Measurements from ENCODE around the gene ZSCAN1.

Gene ZSCAN1

DNA sequence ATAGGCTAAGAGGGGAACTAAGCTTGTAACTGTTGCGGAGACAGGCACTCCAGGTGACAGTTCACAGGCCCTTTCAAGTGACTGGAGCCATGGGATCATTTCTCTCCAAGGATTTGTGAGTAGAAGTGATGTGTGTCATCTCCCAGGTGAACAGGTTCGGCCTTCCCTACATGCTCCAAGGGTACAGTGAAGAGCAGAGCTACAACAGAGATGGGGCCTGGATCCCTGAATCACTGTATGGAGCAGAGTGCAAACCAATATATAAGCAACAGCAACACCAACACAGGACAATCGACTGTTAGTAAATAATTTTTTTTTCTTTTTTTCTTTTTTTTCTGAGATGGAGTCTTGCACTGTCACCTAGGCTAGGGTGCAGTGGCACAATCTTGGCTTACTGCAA, 49.2 kb downstream of the ZSCAN1 start:
- H3K9me3 ChIP-seq, result peaks cover 11 to 98% (median 88%) of the 10 kb centered on the region in 3 donors
- intact Hi-C loops (cut with DNase I; ENCODE audit: low total_unique reads), result no loop called here
- TF ChIP-seq, protein P1, sequence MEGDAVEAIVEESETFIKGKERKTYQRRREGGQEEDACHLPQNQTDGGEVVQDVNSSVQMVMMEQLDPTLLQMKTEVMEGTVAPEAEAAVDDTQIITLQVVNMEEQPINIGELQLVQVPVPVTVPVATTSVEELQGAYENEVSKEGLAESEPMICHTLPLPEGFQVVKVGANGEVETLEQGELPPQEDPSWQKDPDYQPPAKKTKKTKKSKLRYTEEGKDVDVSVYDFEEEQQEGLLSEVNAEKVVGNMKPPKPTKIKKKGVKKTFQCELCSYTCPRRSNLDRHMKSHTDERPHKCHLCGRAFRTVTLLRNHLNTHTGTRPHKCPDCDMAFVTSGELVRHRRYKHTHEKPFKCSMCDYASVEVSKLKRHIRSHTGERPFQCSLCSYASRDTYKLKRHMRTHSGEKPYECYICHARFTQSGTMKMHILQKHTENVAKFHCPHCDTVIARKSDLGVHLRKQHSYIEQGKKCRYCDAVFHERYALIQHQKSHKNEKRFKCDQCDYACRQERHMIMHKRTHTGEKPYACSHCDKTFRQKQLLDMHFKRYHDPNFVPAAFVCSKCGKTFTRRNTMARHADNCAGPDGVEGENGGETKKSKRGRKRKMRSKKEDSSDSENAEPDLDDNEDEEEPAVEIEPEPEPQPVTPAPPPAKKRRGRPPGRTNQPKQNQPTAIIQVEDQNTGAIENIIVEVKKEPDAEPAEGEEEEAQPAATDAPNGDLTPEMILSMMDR (IDR thresholded peaks at IDR 0.05), result no peak
- no peak overlapping the region for H3K27ac ChIP-seq
- H3K36me3 ChIP-seq, result peaks cover 58 to 72% (median 66%) of the 10 kb centered on the region in 3 donors
- H3K4me1 ChIP-seq, result no peaks in the 10 kb centered on the region
- no peak for DNase-seq
- H3K27me3 ChIP-seq, result no peaks in the 10 kb centered on the region
- no peak overlapping the region for H3K4me3 ChIP-seq

DNA sequence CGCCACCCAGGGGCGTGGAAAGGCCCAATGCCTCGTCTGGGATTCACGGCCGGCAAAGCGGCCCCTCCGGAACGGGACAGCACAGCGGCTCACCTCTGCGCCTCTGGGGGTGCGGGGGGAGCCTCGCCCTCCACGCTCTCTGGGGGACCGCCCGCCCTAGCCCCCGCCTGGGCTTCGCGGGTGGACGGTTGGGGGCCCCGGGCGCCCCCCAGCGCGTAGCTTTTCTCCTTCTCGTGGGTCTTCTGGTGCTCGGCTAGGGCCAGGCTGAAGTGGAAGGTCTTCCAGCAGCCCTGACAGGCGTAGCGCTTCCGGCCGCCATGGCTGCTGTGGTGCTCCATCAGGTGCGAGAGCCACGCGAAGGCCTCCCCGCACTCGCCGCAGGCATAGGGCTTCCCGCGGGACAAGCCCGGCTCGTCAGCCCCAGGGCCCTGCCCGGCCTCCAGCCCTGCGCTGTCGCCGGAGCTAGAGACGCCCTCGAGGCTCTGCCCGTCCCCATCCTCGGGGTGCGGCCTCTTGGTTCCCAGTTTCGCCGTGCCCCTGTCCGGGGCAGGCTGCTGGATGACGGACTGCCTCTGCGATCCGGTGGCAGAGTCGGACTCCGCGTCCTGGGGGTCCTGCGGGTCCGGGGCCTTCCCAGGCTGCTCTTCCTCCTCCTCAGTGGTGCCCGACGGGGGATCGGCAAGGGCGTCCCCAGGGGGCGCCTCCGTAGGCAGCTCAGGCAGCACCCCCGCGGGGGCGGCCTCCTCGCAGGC, 50.9 kb downstream of the ZSCAN1 start:
- H3K4me3 ChIP-seq, result no peak overlapping the region
- no peak for DNase-seq
- H3K36me3 ChIP-seq, result peaks cover 71 to 72% (median 72%) of the 10 kb centered on the region in 3 donors
- H3K27me3 ChIP-seq, result no peaks in the 10 kb centered on the region
- H3K4me1 ChIP-seq, result no peaks in the 10 kb centered on the region
- intact Hi-C loops (cut with DNase I; ENCODE audit: low total_unique reads), result no loop called here
- TF ChIP-seq, protein P1 (IDR thresholded peaks at IDR 0.05), result no peak
- H3K27ac ChIP-seq, result no peak overlapping the region
- peaks cover 11 to 94% (median 84%) of the 10 kb centered on the region in 3 donors for H3K9me3 ChIP-seq

DNA sequence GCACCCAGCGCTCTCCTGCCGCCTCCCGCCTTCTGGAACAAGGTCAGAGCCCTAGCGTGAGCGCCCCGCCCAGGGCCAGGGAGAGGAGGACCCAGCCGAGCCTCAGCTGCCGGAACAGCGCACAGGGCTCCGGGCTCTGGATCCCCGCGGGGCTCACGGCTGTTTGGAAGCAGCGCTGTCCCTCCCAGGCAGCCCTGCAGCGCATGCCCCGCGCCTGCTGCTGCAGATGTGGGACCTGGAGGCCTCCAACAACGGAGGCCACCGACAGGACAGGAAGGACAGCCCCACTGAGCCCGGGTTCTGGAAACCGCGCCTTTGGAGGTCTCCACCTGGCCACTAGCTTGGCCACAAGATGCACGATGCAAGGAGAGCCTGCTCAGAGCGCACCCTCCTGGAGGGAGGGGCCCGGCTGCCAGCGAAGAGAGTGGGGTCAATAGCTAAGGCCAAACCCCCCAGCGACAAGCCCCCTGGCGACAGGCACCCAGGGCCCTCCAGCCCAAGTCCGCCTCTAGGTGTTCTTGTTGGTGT, 51.6 kb downstream of the ZSCAN1 start:
- no peaks in the 10 kb centered on the region for H3K27me3 ChIP-seq
- TF ChIP-seq, protein P1 (IDR thresholded peaks at IDR 0.05), result no peak
- no peak overlapping the region for H3K27ac ChIP-seq
- no peak overlapping the region for H3K4me3 ChIP-seq
- peaks cover 69 to 78% (median 72%) of the 10 kb centered on the region in 3 donors for H3K36me3 ChIP-seq
- DNase-seq, result no peak
- H3K9me3 ChIP-seq, result peaks cover 11 to 94% (median 84%) of the 10 kb centered on the region in 3 donors
- intact Hi-C loops (cut with DNase I; ENCODE audit: low total_unique reads), result no loop called here
- no peaks in the 10 kb centered on the region for H3K4me1 ChIP-seq

GRCh38 chr19:58086825-58087710, 53.2 kb downstream of the ZSCAN1 start:
- Histone ChIP-seq H3K27me3 (no peaks in the 10 kb centered on the region), H3K4me1 (no peaks in the 10 kb centered on the region), H3K9me3 (peaks cover 4 to 94% (median 84%) of the 10 kb centered on the region in 3 donors), H3K36me3 (peaks cover 69 to 91% (median 72%) of the 10 kb centered on the region in 3 donors), H3K27ac (no peak overlapping the region), H3K4me3 (no peak overlapping the region)
- TF ChIP-seq, protein P1 (IDR thresholded peaks at IDR 0.05), result no peak
- DNase-seq, result no peak
- intact Hi-C loops (cut with DNase I; ENCODE audit: low total_unique reads), result no loop called here

DNA sequence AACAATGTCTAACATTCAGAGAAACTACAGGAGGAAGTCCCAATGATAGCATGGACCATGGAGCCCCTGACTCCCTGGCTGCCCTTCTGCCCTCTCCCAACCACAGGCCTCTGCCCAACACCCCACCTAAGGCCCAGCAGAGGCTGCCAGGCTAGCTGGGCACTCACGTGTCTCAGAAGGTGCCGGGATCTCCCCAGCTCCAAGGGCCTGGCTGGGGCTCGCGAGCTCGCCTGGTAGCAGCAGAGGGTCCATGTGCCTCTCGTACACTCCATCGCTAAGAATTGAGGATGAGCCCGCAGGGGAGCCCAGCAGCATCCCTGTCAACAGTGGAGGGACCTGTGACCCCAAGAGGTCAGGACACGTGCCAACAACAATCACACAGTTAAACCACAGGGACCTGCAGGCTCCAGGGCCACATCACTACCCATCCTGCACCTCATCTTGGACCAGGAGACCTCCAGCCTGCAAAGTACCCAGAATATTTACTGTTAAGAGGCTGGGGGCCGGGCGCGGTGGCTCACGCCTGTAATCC, 54.8 kb downstream of the ZSCAN1 start:
- Histone ChIP-seq H3K27me3 (no peaks in the 10 kb centered on the region), H3K36me3 (peaks cover 58 to 91% (median 65%) of the 10 kb centered on the region in 3 donors), H3K4me3 (no peak overlapping the region), H3K9me3 (peaks cover under 1 to 83% (median 73%) of the 10 kb centered on the region in 3 donors), H3K4me1 (no peaks in the 10 kb centered on the region), H3K27ac (no peak overlapping the region)
- TF ChIP-seq, protein P1 (IDR thresholded peaks at IDR 0.05), result no peak
- no peak for DNase-seq
- intact Hi-C loops (cut with DNase I; ENCODE audit: low total_unique reads), result no loop called here

All from tibial artery (tissue), 4 donors.